Fibroblast of villous mesenchyme (primary cell): ENCODE data around the gene PTPRB. TPM values are rescaled to one million over a fixed set of nuclear protein-coding genes. Genes with fewer than 3 reads are reported as not detected.

Experiments used
- DNase-seq: peaks from one replicate; pipeline ENCODE4 v3.0.0-alpha.2; 2010; ENCODE audit warnings: low read depth
- H3K4me3 ChIP-seq: 2 replicates; pipeline ENCODE4 v1.5.1; 2011; ENCODE audit warnings: low read depth, mild to moderate bottlenecking, low read length
- total RNA-seq: library from RNA; depleted of rRNA; stranded (reverse); fragments of >200 nt; gene quantifications from 2 replicates; pipeline ENCODE4 v1.2.3, GENCODE V29; 2012
- TF ChIP-seq, protein P1 (sequence below): IDR thresholded peaks from 2 replicates; pipeline ENCODE4 v1.5.1; 2012; ENCODE audit warnings: low read depth, mild to moderate bottlenecking, low read length; ENCODE audit not compliant: insufficient read depth

Gene PTPRB
- total RNA-seq, 1 donor, result 0.43 TPM

DNA sequence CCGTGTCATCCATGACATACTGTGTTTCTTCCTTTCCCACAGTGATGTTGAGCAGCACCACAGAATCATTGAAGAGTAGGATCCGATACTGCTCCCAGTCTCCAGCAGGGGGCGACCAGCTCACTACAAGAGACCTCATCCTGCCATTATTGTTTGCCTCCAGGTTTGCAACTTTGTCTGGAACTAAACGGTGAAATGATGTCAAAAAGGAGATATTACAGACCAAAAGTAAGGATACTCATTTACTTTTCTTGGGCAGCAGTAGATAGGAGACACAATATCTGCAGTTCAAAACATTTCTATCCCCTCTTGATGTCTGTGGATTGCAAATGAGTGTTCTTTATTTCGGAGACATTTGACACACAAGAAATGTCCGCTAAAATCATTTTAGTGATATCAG is 47.2 kb downstream of the PTPRB start:
- TF ChIP-seq, protein P1, sequence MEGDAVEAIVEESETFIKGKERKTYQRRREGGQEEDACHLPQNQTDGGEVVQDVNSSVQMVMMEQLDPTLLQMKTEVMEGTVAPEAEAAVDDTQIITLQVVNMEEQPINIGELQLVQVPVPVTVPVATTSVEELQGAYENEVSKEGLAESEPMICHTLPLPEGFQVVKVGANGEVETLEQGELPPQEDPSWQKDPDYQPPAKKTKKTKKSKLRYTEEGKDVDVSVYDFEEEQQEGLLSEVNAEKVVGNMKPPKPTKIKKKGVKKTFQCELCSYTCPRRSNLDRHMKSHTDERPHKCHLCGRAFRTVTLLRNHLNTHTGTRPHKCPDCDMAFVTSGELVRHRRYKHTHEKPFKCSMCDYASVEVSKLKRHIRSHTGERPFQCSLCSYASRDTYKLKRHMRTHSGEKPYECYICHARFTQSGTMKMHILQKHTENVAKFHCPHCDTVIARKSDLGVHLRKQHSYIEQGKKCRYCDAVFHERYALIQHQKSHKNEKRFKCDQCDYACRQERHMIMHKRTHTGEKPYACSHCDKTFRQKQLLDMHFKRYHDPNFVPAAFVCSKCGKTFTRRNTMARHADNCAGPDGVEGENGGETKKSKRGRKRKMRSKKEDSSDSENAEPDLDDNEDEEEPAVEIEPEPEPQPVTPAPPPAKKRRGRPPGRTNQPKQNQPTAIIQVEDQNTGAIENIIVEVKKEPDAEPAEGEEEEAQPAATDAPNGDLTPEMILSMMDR, result peak; percentile 81
- H3K4me3 ChIP-seq, result no peak overlapping the region
- DNase-seq, result peak; percentile 76

DNA sequence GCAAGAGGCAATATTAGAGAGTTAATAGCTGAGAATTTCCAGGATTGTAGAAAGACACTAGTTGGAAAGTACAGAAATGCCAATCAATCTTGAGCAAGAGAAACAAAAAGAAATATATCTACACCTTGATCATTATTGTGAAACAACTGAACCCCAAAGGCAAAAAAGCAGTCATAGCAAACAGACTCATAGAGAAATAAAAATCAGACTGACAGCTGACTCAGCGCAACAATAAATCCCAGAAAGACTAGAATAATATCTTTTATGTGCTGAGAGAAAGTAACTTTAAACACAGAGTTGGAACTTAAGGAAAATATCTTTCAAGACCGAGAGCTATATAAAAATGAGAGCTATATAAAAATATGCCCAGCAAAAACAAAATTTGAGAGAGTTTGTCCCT is 52.9 kb downstream of the PTPRB start:
- DNase-seq, result no peak
- TF ChIP-seq, protein P1, result no peak
- H3K4me3 ChIP-seq, result no peak overlapping the region

DNA sequence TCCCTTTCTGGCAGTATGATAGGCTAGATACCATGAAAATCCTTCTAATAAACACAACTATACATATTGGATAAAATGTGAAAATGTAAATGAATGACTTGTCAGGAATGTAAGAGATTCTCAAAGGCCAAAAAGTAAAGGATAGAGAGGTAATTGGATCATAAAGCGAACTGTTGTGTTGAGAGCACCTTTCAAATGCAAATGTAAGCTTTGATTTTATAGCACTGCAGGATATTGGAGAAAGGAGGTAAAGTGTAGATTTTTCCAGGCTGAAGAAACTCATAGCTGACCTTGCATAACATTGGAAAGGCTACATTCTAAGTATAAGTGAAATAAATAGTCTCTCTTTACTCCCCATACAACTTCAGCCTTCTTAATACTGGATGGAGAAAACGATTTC is 54.0 kb downstream of the PTPRB start:
- DNase-seq, result no peak
- H3K4me3 ChIP-seq, result no peak overlapping the region
- TF ChIP-seq, protein P1, result no peak

DNA sequence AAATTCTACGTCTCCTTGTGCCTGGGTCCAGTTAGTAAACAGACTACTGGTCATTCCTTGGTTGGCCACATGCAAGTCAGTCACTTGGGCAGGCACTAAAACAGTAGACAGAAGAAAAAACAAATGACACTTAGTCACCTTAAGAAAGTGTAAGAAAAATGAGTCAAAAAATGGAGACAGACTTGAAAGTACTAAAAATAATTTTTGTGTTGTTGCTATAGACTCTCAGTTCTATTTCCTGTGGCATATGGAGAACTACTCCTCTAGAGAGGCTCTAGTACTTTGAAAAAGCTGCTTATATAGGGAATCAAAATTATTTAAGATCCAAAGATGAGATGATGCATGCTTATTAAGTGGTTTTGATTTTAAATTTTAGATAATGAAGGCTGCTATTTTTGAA is 56.0 kb downstream of the PTPRB start:
- TF ChIP-seq, protein P1, result no peak

DNA sequence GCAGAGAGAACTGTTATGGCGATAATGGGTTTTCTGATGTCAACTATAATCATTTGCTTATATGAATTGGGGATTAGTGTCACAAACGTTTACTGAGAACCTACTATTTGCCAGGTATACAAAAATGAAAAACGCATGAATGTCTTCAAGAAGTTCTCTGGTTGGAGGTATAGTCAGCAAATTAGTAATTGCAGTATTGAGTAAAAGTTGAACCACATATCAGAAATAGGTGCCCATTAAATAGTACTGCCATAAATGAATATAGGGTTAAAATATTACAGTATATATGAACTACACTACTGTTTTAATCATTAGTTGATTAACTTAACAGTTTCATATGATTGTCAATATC is 60.0 kb downstream of the PTPRB start:
- no peak overlapping the region for H3K4me3 ChIP-seq
- TF ChIP-seq, protein P1, result no peak

More for the DNA sequence above, 56.0 kb downstream of the PTPRB start:
- H3K4me3 ChIP-seq, result no peak overlapping the region
- no peak for DNase-seq

DNA sequence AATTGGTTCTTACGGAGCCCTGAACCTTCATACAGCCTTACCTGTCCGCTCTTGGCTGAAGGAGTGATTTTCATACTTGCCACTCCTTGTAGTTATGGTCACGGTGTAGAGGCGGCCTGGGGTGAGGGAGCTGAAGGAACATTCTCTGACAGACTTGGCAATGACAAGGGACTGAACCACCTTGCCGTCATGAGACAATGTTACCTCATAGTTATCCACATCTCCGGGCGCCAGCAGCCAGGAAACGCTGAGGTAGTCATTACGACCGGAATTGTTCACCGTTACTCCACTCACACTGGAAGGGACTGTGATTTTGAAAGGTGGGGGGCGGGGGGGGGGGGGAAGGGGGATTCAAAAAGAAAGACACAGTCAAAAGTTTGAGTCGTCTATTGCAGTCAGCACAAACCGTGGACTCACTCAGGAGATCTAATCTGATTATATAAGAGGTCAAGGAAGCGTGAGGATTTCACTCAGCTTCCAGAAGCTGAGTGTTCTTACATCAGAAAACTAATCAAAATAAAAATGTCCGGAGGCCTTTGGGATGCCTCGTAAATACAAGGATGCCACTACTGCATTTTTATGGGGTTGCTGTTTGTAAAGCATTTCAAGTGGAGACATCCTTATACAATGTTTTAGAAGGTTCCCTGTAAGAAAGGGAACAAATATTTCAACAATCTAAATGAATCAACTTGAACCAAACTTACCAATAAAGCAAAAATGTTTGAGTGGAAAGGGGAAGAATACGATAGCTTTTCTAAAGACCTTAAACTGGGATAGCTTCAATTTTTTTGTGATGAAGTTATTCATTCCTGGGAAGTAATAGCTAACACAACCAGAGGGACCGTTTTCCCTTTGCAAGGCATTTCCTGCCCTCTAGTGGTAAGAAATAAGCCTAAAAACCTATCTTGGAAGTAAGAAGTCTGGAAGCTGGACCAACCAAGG is 60.6 kb downstream of the PTPRB start:
- no peak overlapping the region for H3K4me3 ChIP-seq
- TF ChIP-seq, protein P1, result peak; percentile 83

More for the DNA sequence above, 60.0 kb downstream of the PTPRB start:
- DNase-seq, result no peak

DNA sequence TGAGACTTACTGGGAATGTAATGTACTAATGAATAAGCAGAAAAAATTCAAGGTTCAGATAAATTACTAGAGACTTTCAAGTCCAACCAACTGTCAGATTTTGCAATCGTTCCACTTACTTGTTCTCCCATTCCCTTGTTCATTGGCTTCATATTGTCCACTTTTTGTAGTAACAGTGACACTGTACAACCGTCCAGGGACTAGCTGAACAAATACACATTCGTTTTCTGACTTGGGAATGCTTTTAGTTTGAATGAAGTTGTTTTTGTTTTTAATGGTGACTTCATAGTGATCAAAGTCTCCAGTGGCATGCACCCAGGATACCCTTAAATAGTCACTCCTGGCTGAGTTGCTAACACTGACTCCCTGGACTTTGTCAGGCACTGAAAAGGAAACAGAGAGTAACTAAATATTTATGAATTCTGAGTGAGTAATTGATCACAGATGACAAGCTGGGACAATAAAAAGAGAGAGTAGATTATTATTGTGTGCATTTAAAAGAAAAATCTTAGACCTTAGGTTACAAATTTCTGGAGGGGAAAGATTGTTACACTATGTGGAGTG is 65.4 kb downstream of the PTPRB start:
- peak; percentile 47 for DNase-seq
- no peak overlapping the region for H3K4me3 ChIP-seq
- TF ChIP-seq, protein P1, result no peak

More for the DNA sequence above, 60.6 kb downstream of the PTPRB start:
- DNase-seq, result peak; percentile 83
